D721Med (cell line): ENCODE data around the gene DPYSL5.

Source experiments
- DNase-seq: peaks from one replicate; pipeline ENCODE4 v3.0.0; 2011; ENCODE audit warnings: low spot score; ENCODE audit not compliant: insufficient read length
- FAIRE-seq: peaks from 2 replicates; lab custom pipeline; 2011; peaks lifted over from hg19 to GRCh38; lab: Jason Lieb, UNC
- TF ChIP-seq, protein P1 (sequence below): IDR thresholded peaks from 2 replicates; pipeline ENCODE4 v1.5.1; 2012; ENCODE audit warnings: mild to moderate bottlenecking, control low read depth; ENCODE audit not compliant: insufficient read depth; ENCODE audit errors: missing control alignments

The DPYSL5 gene

DNA sequence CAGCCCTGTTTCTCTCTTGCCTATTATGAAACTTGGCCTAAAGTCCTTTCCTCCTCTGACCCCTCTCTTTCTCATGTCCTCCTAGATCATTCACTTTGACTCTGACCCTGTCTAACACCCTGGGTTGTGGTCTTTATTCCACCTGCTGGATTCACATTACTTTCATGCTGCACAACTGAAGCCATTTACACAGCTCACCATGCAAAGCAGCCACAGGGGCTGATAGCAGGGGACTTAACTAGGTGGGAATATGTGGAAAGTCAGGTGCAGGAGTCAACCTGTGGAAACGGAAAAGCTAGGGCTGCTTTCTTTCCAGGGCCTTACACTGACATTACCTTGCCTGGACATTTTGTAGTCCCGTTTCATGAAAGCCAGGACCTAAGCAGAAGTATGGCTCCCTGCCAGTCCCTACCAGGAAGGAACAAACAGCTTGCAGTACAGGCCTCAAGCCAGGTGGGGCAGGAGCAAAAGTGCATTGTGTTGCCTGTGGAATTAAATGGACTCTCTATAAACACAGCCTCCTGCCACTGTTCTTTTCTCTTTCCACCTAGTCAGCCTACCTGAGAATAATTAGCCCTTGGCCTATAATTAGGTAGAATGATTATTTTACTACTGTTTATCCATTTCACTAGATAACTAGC is 134.3 kb downstream of the DPYSL5 start:
- DNase-seq (no peak), FAIRE-seq (no peak)
- TF ChIP-seq, protein P1, sequence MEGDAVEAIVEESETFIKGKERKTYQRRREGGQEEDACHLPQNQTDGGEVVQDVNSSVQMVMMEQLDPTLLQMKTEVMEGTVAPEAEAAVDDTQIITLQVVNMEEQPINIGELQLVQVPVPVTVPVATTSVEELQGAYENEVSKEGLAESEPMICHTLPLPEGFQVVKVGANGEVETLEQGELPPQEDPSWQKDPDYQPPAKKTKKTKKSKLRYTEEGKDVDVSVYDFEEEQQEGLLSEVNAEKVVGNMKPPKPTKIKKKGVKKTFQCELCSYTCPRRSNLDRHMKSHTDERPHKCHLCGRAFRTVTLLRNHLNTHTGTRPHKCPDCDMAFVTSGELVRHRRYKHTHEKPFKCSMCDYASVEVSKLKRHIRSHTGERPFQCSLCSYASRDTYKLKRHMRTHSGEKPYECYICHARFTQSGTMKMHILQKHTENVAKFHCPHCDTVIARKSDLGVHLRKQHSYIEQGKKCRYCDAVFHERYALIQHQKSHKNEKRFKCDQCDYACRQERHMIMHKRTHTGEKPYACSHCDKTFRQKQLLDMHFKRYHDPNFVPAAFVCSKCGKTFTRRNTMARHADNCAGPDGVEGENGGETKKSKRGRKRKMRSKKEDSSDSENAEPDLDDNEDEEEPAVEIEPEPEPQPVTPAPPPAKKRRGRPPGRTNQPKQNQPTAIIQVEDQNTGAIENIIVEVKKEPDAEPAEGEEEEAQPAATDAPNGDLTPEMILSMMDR, result no peak

DNA sequence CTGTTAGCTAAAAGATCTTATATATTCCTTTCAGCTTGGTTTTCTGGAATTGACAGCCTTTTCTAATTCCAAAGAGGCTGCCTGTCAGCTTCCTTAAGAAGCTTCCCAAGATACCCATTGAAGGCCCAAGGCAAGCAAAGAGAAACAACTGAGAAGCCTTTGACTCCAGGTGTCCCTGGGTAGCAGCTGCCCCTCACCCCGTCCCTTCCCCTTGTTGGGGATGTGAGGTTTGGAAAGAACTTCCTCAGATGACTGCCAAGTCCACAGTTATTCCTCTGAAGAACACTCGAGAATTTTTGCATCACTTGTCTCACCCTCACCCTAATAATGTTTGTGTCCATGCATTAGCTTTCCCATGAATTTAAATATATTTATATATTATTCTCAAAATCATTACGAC is 135.8 kb downstream of the DPYSL5 start:
- TF ChIP-seq, protein P1, result no peak
- no peak for FAIRE-seq
- DNase-seq, result no peak

DNA sequence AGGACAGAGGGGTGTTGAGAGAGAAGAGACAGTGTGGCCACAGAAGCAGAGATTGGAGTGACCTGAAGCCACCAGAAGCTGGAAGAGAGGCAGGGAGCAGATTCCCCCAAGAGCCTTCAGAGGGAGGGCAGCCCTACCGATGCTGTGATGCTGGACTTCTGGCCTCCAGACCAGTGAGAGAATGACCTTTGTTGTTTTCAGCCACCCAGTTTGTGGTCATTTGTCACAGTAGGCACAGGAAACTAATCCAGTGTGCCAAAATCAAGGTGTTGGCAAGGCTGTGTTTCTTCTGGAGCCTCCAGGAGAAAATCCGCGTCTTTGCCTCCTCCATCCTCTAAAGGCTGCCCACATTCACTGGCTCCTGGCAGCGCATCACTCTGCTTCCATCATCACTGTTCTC is 137.9 kb downstream of the DPYSL5 start:
- TF ChIP-seq, protein P1, result no peak
- FAIRE-seq, result no peak

DNA sequence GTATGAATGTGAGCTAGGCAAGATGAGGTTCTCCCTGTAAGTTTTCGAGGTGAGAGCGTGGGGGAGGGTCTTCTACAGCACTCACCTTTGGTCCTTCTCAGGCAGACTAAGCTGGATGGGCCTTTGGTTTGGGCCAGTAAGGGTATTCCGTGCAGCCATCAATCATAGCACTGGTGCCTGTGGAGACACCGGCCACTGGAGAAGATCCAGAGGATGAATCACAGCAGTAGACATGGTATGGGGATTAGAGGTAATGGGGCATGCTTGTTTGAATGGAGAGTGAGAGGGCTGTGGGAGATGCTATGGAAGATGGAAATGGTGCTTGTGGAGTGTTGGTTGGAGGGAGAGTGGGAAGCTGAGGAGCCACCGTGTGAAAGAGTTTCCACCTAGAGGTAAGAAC is 138.6 kb downstream of the DPYSL5 start:
- DNase-seq (no peak), FAIRE-seq (no peak)
- TF ChIP-seq, protein P1, result no peak

More for the DNA sequence above, 137.9 kb downstream of the DPYSL5 start:
- no peak for DNase-seq

DNA sequence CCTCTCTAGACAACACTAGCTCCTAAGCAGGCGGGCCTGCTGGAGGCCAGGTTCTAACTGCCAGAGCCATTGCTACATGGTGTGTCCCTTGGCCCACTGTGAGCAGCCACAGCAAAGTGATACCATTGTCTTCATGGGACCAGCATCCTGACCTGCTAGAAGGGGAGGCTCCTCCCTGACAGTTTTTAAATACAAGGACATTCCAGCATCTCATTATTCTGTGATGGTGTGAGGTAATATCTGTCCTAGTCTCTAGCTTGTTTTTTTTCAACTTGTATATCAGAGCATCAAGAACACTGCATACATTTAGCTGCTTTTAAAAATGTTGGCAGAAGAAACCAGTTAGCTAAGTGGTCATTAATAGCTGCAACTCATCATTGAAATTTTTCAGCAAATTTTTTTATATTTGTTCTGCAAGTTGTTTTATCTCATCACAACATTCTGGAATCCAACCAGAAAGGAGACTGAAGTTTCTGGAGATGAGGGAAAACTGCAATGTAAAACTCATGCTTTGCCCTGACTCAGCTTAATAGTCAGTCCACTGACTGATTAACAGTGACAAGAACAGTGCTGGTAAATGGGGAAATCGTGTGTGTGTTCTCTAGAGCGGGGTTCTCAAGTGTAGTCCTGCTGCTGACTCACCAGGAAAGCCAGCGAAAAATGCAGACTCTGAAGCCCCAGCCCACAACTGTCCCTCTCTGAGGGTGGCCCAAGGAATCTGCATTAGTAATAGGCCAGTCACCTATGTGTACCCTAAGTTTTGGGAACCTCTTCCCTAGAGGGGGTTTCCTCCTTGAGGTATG is 140.3 kb downstream of the DPYSL5 start:
- FAIRE-seq (no peak), DNase-seq (no peak)
- TF ChIP-seq, protein P1, result no peak

DNA sequence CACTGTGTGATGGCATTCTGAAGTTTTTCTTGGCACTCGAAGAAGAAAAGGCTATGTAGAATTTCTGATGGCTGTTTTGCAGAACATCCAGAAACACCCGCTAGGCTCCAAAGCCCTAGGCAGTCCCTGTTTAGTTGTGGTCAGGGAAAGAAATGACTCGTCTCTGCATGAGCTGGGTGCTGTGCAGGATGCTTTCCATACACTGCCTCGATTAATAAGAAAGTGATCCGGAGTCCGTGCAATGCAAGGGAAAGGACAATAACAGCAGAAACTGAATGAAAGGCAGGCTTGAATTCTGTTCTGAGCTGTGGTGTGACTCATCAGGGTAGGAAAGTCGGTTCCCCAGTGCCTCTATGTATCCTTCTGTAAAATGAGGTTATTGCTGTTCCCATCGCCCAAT is 141.2 kb downstream of the DPYSL5 start:
- FAIRE-seq (no peak), DNase-seq (no peak)
- TF ChIP-seq, protein P1, result no peak

DNA sequence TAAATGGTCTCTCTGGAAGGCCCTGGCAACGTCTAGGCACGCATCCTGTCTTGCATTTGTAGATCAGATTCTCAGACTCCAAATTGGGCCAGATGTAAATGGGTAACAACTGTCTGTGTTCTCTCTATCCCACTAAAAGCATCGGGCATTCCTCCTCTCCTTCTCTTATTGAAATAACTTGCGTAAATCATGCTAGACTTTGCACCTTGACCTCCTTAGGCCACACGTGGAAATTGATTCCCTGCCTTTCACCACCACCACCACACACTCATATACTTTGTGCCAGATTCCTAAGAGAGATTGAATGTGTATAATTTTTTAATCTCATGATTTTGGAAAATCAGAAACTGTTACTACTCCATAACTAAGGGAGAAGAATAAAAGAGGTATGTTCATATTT is 143.8 kb downstream of the DPYSL5 start:
- FAIRE-seq (no peak), DNase-seq (no peak)
- TF ChIP-seq, protein P1, result no peak
